Activated T-cell treated with anti-CD3 and anti-CD28 coated beads for 4 hours (primary cell): ENCODE measurements around the gene REG3G.

Experiments used
- DNase-seq: peaks from one replicate; pipeline ENCODE4 v3.0.0-alpha.2; 2020

REG3G gene

DNA sequence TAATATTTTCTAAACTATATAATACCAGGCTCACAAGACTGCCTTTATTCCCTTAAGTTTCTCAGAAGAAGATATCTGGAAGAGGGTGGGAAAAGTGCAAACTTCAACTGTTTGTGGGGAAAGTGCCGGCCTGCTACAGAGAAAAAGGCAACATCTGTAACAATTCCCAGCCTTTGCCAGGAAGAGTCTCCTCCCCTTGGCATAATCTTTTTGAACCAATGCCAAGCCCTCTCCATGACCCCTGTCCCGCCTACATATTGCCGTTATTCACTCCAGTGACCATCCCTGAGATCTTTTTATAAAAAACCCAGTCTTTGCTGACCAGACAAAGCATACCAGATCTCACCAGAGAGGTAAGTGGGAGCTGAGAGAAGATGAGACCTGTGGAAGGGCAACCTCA is at the start of gene REG3G:
Gene REG3G, plus strand, starts transcription at position 282 of the 400 bp plus-strand sequence. CDS start 392 bp downstream, outside the sequence.
- no peak for DNase-seq

DNA sequence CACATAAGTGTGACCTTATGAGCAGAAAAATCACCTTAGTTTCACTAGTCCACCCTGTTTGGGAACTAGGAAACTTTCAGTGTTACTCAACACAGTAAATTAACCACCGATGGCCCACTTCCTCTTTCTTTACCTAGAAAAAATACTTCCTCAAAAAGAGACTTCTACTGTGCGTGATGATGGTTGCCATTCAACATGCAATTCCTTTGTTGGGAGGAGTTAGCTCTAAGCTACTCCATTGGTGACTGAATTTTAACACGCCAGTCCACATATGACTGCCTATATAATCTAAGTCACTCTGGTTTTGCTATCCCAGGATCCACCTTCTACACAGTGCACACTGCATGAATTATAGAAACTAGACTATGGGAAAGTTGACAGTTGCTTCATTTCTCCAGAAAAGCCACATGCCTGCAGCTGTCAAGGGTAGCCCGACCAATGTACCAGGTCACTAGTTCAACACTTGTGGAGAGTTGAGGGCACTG is 47.8 kb upstream of the REG3G start:
- no peak for DNase-seq

DNA sequence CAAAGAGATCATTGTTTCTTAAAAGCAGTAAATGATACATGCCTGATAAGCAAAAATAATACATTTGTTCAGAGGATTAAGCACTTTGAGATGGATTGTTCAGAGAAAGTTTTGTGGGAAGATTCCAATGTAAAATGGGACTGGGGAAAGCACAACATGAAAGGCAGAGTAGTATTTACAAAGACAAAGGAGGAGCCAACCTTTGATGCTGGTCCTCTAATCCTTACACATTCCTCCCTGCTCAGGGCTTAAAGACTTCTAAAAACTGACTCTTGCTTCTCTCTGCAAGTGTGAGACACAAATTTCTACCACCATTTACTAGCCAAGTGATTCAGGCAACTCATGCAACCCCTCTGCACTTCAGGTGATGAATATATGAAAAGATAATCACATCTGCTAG is 47.2 kb upstream of the REG3G start:
- no peak for DNase-seq

DNA sequence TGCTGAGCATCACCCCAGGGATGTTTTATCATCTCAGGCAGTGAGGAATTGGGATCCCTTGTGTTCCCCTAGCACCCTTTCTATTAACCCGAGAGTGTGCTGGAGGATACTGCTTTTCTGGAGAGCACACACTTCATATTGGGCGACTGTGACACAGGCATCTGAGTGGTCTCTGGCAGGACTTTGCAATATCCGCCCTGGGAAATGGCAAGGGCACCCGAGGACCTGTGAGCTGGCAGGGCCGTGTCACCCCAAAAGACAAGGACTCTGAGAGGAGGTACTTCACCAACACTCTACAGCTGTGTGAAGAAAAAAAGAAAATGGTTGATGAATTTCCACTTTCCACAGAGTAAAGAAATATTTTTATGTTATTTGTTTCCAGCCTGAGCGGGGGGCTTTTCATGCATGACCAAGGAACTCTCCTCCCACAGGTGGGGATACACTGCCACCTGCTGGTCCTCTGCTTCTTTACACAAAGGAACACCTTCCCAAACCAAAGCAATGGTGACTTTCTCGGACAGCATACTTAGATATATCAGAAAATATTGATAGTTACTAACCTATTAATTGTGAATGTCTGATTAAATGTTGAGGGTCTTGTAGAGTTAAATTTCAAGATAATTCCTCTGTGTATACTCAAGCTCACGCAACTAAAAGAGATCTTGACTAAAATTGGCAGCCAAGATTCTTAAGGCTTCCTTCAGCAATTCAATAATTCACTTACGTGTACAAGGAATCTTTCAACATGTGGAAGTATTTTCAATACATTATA is 45.9 kb upstream of the REG3G start:
- DNase-seq, result no peak

DNA sequence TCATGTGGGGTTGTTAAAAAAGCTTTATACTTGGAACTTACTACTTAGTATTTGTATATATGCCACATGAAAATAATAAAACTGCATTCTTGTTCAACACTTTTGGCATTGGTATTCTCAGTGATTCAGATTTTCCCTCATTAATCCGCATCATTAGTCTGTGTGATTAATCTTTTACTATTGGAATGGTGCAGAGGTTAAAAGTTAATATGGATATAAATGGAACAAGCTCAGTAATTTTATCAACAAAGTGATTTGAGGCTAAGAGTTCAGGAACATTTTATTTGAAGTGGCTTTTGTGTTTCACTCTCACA is 45.4 kb upstream of the REG3G start:
- DNase-seq, result no peak

DNA sequence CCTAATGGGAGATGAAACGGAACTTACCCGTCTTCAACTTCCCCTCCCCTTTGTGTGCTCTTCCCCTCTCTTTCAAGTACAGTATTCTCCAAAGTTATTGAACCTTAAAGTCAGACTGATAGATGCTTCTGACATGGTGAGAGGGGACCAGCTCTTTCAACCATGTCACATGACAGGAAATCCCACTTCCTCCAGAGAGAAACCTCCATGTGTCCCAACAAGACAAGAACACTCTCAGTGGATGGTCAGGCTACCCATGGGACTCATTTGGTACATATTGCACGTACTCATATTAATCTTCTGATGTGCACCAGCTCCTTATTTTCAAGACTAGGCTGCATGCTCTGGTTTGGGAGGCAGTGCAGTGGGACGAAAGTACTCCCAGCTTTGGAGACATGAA is 44.6 kb upstream of the REG3G start:
- DNase-seq, result no peak

DNA sequence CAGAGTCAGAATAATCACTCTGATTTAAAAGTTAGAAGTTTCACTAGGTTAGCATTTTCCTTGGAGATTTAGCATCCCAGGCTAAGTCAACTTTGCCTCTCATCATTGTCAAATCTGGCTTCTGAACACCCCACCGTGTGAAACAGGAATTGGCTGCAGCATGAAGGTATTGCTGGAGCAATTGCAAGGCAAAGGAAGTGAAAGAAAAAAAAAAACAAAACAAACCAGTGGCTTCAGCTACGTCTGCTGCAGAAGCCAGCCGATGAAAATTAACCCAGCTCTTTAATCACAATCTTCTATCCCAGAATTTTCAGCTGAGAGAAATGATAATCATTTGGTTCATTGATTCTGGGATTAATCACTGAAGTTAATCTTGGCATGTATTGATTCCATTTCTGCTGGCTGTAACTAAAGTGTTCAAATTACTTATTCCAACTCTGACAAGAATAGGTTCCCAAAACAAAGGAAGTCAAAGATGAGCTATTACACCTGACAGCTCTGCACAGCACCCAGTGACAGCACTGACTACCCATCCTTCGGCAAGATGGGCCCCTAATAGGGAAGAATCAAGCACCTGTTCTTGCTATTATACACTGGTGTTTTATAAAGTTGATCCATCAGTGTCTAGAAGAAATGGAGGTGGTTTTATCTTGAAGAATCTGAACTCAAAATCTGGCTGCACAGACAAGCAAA is 42.7 kb upstream of the REG3G start:
- DNase-seq, result no peak

DNA sequence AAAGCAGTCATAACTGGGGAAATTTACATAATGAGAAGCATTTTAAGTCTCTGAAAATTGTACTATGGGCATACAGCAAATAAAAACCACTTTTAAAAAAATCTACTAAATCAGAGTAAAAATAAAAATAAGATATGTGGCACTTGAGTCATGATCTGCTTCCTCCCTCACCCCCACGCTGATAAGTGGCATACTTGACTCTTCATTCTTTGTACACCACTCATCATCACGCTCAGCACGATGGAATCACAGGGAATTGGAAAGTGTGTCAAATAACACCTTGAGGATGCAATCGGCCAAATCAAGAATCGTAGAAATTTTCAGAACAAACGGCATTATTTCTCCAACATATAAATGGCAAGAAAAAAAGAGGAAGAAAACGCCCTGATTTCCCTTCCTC is 41.1 kb upstream of the REG3G start:
- no peak for DNase-seq

DNA sequence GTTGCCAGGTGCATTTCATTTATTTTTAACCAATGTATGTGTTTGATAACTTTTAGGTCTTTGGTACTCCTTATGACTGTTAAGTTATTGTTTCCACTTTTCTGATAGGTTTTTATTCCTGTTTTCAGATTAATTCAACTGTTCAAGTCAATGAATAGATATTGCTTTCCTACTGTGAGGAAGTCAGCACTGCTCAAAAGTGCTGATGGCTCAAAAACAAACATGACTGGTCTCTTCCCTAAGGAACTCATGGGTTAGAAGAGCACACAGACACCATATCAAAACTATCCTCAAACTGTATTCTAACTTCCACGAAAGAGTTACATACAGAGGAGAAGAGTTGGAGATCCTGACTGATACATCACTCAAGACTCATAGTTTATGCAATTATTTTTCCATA is 39.9 kb upstream of the REG3G start:
- no peak for DNase-seq

DNA sequence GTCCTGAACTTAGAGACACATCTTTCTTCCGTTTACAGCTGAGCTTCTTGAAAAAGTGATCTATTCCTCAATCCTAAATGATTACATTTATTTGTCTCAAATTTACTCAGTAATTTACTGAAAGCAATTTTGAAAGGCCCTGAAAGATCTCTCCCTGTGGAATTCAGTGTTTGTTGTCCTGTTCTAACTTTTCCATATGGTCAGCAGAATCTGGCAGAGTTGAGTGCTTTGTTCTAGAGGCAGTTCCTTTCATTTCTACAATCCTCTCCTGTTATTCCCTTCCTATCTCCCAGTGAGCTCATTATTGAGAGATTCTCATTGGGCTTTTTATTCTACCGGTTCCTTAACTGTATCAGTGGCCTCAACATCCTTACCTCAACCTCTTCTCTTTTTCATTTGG is 36.5 kb upstream of the REG3G start:
- no peak for DNase-seq

DNA sequence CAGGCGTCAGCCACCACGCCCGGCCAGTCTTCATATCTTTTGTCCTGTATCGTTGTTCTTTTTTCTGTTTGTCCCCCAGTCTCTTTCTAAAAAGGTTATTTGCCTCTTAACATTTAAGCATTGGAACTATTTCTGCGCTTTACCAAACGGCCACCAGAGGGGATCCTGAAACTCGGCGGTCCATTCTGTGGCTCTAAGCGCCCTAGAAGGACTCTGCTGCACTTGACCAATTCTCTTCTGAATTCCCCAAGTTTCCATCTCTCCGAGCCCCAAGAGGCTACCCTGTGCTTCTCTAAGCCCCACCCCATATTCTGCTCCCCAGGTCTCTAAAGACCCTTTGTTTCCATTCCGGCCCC is 33.1 kb upstream of the REG3G start:
- no peak for DNase-seq

DNA sequence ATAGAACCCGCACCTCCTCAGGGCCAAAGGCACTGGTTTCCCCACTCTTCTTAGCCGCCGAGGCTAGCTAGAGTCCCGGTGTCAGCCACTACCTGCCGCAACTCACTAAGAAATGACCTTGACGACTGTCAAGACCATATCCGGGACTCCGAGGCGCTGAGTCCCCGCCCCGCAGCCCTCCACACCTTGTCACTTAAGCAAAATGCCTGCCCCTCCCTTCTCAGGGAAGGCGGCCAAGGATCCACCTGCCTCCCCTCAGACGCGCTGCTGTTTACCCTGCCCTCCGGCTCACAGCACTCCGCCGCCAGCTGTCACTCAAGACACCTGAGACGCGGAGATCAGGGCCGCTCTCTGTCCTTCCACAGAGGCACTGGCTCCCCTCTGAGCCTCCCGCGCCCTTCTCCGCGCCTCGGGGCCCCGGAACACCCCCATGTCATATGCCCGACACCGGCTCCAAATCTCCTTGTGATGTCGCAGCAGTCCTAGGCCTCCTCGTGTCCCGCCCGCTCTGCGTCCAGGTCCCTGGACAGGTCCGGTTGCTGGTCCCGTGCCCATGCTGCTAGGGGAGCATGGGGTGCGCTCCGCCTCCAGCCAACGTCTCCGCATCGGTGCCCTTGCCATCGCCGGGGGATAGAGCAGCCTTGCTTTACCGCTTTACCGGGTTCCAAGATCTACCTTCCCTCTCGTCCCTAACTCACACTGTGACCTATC is 32.5 kb upstream of the REG3G start:
- no peak for DNase-seq

DNA sequence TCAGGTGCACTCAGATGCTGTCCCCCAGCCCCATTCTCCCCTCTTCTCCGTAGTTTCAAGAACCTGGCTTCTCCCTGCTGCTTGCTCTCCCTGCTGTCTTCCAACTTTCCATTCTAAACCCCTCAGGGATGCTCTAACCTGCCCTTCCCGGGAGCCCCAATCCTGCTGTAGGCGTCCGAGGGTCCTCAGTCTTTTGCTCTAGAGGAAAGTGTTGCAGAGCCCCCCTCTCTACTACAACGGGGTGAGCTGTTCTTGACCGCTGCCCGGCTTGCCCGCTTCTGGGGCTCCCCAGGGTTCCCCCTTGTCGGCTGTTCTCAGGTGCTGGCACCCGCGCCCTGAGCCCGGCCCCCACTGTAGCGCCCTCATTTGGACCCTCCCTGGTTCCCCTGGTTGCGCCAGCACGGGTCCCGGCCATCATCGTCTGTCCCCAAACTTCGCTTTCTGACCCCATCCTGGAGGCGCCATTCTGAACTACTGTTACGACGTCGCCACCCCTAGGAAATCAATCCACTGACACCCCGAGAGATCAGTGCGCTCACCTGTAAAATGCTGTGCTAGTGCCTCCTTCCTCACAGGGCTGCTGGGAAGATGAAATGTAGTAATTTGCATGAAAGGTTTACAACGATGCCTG is 31.9 kb upstream of the REG3G start:
- DNase-seq, result no peak

DNA sequence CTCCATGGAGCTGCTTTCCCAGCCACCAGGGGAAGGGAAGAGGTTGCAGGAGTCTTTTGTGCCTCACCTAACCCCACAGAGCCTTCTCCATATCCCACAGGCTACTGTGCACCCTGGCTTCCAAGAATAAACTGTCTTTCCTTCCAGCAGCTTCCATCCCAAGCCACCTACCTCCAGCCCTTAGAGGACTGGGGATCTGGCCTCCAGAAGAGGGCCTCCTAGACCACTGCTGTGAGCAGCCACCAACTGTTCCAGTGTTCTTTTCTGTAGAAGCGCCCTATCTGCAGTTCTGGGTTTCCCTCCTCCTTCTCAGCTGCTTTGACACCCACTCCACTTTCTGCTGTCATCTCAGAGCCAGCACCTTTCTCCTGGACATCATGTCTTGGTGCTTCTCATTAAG is 30.7 kb upstream of the REG3G start:
- no peak for DNase-seq

DNA sequence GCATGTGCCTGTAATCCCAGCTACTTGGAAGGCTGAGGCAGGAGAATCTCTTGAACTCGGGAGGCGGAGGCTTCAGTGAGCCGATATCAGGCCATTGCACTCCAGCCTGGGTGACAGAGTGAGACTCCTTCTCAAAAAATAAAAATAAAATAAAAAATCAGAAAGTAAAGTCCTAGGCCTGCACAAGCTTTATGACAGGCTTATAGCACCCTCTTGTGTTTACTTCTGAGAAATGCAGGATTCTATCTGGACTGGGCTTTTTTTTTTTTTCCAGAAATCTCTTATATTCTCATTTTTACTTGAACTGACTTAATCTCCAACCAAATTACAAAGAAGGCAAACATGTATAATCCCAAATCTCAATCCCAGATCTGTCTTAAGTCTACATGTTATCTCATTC is 26.1 kb upstream of the REG3G start:
- DNase-seq, result no peak

DNA sequence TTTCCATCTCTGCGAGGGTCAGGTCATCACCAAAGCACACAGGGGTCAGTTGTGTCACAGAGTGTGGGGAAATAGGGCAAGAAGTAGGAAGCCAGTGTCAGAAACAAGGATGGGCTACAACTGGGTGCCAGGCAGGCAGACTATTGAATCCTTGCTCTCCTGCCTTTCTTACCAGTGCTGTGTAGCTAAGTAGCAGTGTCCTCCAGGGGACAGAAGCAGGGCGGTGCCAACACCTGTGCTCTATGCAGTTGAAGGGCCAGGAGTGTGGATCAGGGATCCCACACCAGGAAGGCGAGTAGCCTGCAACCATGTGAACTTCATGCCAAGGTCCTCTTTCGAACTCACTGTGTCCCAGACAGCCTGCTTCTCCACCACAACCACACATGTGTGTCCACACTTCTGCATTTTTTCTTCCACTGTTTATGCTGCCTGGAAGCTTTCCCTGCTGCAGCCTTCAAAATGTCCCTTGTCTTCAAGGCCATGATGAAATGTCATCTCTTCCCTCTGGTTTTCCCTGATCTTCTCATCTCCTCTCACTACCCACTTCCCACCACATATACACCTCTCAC is 25.4 kb upstream of the REG3G start:
- no peak for DNase-seq

DNA sequence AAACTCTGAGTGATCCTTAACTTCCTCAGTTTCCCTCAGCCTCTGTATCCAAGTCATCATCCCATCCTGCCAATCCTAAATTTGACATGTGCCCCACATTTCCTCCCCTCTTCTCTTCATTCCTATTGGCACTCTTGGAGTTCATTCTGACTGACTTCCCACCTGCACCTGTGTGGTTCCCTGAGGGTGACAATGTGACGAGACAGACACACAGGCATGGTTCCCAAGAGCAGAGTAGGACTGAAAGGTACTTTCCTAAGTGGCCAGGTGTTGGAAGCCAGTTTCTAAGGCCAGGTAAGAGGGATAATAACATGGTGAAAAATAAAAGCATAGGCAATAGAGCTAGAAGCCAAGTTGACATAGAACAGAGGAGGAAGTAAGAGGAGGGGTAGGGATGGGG is 24.2 kb upstream of the REG3G start:
- no peak for DNase-seq

DNA sequence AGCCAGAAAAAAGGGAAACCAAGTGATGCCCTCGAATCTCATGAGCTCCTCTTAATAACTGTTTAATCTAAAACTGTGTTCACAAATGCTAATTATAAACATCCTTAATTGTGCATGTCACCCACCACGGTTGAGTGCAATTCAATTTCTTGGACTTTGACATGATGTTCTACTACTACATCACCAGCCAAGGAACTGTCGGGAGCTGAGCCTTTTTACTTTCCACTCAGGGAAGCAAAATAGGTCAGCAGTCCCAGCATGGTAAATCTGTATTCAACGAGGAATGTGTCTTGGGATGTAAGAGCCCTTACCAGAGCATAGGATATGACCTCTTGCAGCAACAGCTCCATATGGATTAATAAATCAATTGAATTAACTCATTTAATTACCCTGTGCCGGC is 20.8 kb upstream of the REG3G start:
- no peak for DNase-seq

DNA sequence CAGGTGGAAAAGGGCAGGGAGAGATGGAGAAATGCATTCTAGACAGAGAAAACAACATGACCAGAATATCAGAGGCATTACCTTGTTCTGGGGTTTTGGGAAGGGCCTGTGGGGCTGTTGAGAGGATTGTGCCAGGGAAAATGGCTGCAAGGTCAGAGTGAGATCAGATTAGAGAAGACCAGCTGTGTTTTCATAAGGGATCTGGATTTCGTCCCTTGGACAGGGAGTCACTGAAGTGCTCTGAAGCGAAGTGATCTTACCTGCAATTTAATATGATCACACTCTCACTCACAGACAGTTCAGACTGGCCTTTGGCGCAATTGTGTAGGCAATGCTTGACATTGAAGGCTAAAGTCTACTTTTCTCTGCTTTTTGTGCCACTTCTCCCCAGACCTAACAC is 20.3 kb upstream of the REG3G start:
- no peak for DNase-seq

DNA sequence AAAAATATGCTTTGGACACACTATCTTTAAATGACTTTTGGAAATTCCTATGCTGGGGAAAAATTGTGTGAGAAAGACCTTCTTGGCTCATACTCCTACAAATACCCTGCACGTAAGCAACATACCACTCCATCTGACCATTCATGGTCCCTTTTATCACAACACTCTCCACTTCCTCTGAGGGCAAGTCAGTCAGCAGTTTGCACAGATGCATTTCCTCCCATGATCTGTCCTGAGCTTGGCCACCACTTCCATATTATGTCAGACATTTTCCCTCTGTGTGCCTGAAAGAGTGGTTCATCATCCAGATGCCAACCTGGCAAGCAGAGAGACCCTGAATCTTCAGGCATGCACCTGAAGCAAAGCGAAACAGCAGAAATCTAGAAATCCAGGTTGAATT is 16.1 kb upstream of the REG3G start:
- DNase-seq, result no peak

DNA sequence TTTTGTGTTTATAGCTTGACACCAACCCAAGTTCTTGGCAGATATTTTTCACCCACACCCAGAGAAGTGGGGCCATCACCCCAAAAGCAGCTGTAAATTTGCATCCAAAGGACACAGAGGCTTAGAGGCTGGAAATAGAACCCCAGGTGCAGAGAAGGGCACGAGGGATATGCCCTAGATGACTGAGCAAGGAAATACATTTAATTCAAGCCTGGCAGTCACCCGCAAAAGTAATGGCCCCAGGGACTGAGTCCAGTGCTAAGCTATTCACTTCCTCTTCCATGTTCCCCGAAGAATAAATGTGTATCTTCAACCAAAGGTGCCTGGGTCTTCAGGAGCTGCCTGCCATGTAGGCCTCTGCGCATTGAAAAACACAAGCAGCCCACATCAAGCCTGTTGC is 14.0 kb upstream of the REG3G start:
- no peak for DNase-seq

DNA sequence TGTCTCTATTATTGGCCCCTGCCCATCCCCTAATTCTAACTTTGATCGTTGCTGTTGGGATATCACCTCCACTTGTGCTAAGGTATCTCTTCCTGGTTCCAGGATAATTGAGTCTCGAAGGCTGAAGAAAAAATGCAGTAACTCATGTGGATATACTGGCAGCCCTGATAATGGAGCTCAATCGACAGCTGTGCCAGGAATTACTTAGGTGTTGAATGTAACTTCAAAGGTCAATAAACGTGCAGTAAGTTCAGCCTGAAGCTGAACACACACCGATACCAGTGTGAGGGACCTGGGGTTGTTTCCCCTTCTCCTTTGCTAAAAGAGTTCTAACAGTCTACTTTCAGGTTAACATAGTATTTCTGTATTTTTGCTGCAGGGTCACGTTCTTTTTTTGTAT is 11.9 kb upstream of the REG3G start:
- DNase-seq, result no peak

DNA sequence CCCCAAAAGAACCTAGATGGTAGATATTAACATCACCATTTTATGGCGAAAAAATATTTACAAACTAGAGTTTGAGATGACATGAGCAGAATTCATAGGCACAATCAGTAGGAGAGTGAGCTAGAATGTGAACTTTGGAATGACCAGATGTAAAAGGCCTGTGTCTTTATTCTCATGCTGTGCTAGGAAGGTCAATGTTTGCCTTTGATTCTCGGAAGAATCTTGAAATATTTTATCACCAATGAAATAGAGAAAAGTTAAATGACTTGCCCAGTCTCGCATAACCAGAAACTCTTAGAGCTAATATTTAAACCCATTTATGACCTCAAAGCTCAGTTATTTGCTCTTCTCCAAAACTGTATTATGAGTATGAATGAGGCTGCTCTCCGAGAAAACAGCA is 9.2 kb upstream of the REG3G start:
- no peak for DNase-seq
